Measurements from ENCODE around the gene LAMA4. TPM values are rescaled to one million over a fixed set of nuclear protein-coding genes. Genes with fewer than 3 reads are reported as not detected.

Gene LAMA4
- total RNA-seq, 4 donors from 2014 or later: 229 to 524 (median 468) TPM

DNA sequence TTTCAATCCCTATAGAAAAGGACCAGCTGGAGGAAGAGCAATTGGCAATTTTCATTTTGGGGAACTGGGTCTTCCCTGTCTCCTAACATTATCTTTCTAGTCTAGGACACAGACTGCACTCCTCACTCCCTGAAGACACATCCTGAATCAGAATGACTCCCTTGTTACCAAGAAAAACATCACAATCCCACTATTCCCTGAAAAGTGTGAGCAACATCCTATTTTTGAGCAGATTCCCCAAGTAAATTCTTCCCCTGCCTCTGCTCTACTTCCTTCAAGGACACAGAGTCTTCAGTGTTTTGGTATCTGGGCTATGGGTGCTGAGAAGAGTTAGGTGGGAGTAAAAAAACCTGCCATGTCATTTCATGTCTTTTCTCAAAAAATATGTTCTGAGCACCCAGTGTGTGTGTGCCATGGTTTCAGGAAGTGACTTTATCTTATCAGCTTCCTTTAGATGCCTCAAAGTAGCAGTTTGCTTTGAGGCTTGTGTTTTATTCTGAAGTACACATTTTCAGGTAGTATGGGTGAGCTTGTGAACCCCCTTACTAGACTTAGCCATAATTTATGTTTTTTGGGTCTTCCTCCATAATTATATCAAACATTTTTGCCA lies 12.4 kb downstream of the LAMA4 start:
- Histone ChIP-seq H3K9me3 (no peaks in the 10 kb centered on the region), H3K4me3 (no peak overlapping the region), H3K4me1 (peaks cover 0 to 96% (median 51%) of the 10 kb centered on the region in 4 donors), H3K27me3 (no peaks in the 10 kb centered on the region), H3K27ac (peak overlapping the region in 2 of 4 donors; percentile 31 to 57), H3K36me3 (no peaks in the 10 kb centered on the region)
- TF ChIP-seq, protein P1, sequence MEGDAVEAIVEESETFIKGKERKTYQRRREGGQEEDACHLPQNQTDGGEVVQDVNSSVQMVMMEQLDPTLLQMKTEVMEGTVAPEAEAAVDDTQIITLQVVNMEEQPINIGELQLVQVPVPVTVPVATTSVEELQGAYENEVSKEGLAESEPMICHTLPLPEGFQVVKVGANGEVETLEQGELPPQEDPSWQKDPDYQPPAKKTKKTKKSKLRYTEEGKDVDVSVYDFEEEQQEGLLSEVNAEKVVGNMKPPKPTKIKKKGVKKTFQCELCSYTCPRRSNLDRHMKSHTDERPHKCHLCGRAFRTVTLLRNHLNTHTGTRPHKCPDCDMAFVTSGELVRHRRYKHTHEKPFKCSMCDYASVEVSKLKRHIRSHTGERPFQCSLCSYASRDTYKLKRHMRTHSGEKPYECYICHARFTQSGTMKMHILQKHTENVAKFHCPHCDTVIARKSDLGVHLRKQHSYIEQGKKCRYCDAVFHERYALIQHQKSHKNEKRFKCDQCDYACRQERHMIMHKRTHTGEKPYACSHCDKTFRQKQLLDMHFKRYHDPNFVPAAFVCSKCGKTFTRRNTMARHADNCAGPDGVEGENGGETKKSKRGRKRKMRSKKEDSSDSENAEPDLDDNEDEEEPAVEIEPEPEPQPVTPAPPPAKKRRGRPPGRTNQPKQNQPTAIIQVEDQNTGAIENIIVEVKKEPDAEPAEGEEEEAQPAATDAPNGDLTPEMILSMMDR (IDR thresholded peaks at IDR 0.05): no peak
- TF ChIP-seq EP300 (IDR thresholded peaks at IDR 0.05) (no peak), POLR2A (IDR thresholded peaks at IDR 0.05) (no peak)
- DNase-seq (ENCODE audit: low spot score in 2 of 2): no peak

DNA sequence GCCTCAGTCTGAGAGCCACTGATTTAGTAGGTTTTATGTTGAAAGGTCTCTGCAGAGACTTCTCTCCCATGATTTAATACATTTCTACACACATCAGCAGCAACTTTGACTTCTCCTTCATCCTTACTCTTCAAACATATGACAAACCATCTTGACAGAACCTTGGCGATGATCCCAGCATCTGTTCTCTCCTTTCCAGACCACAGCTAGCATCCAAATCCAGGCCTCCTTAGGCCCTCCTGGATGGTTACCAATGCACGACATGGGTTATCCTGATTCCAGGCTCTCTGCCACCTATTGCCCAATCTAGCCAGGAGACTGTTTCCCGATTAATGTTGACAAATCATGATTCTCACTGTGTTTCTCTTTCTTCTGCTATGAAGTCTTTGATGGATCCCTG lies 16.8 kb downstream of the LAMA4 start:
- Histone ChIP-seq H3K36me3 (no peaks in the 10 kb centered on the region), H3K27ac (peak overlapping the region in 3 of 4 donors; percentile 19 to 84 (median 81)), H3K27me3 (no peaks in the 10 kb centered on the region), H3K4me3 (no peak overlapping the region), H3K9me3 (no peaks in the 10 kb centered on the region), H3K4me1 (peaks cover 0 to 98% (median 39%) of the 10 kb centered on the region in 4 donors)
- DNase-seq (ENCODE audit: low spot score in 2 of 2): peak; percentile 46 to 78
- 57 to 60% methylated on average over 3 of the region's 3 CpGs for WGBS, 2 donors
- TF ChIP-seq POLR2A (IDR thresholded peaks at IDR 0.05) (no peak), EP300 (IDR thresholded peaks at IDR 0.05) (peak in 1 of 2 donors; percentile 73)
- TF ChIP-seq, protein P1 (IDR thresholded peaks at IDR 0.05): no peak

DNA sequence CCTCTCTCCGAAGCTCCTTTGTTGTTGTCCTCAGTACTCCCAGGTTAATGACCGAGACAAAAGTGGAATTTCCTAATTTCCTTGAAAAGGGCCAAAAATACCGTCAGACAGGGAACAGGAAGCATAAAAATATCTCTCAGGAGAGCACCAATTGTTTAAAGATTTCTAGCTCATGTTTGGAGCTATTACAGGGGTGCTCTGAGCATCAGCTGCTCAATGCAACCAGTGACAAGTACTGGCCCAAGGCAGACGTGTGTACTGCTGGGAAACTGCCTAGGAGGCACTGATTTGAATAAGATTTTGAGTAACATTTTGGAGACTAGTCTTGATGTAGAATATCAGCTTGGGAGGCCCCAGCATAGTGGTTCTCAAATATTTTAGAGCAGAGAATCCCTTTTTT lies 17.3 kb downstream of the LAMA4 start:
- TF ChIP-seq POLR2A (IDR thresholded peaks at IDR 0.05): no peak
- peak in 1 of 2 donors; percentile 14 for TF ChIP-seq EP300 (IDR thresholded peaks at IDR 0.05)
- H3K4me1 ChIP-seq: peaks cover 0 to 98% (median 39%) of the 10 kb centered on the region in 4 donors
- H3K36me3 ChIP-seq: no peaks in the 10 kb centered on the region
- H3K4me3 ChIP-seq: no peak overlapping the region
- H3K27ac ChIP-seq: peak overlapping the region in 3 of 4 donors; percentile 2 to 84 (median 81)
- no peak for DNase-seq (ENCODE audit: low spot score in 2 of 2)
- WGBS, 2 donors: 47 to 48% methylated on average over 4 of the region's 4 CpGs
- H3K9me3 ChIP-seq: no peaks in the 10 kb centered on the region
- H3K27me3 ChIP-seq: no peaks in the 10 kb centered on the region

DNA sequence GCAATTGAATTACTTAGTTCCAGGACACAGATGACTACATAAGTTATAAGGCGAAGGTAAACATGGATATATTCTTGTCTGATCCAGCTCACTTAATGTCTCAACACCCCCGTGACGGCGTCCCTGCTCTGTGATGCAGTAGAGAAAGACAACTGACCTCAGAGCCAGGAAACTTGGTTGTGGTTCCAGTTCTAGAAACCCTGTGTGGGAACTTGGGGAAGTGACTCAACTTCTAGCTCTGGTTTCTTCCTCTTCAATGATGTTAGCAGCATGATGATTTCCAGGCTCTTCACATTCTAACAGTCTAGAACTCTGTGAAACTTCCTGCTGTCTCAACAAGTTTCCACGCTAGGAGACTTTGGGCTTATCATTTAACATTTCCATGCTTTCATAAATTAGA lies 18.4 kb downstream of the LAMA4 start:
- Histone ChIP-seq H3K9me3 (no peaks in the 10 kb centered on the region), H3K4me1 (peaks cover 0 to 99% (median 39%) of the 10 kb centered on the region in 4 donors), H3K27ac (peak overlapping the region in 2 of 4 donors; percentile 81 to 84), H3K27me3 (no peaks in the 10 kb centered on the region), H3K4me3 (no peak overlapping the region), H3K36me3 (no peaks in the 10 kb centered on the region)
- DNase-seq (ENCODE audit: low spot score in 2 of 2): no peak
- WGBS, 2 donors: 67% methylated on average over 5 of the region's 5 CpGs
- no peak for TF ChIP-seq EP300 (IDR thresholded peaks at IDR 0.05)
- no peak for TF ChIP-seq POLR2A (IDR thresholded peaks at IDR 0.05)
- TF ChIP-seq, protein P1 (IDR thresholded peaks at IDR 0.05): no peak

DNA sequence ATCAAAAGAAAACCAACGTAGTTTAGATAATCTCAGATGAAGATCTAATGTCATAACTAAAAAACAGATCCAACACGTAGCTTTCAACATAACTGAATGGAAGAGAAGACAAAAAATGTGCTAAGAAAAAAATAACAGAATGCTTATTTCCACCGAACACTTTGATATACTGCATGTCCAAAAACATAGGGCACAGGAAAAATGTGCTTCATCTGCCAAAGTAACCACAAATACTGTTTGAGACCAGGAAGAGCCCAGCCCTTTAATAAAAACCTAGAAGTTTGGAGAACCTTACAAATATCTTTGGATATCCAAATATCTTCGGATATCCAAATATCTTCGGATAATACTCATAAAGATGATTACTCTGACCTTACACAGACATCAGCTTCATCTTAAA lies 19.8 kb downstream of the LAMA4 start:
- no peak for DNase-seq (ENCODE audit: low spot score in 2 of 2)
- H3K9me3 ChIP-seq: no peaks in the 10 kb centered on the region

More for the DNA sequence above, 19.8 kb downstream of the LAMA4 start:
- Histone ChIP-seq H3K27me3 (no peaks in the 10 kb centered on the region), H3K4me1 (peaks cover 0 to 88% (median 38%) of the 10 kb centered on the region in 4 donors), H3K36me3 (no peaks in the 10 kb centered on the region), H3K4me3 (no peak overlapping the region), H3K27ac (peak overlapping the region; percentile 10 to 84 (median 74))
- TF ChIP-seq EP300 (IDR thresholded peaks at IDR 0.05) (no peak), POLR2A (IDR thresholded peaks at IDR 0.05) (no peak)
- TF ChIP-seq, protein P1 (IDR thresholded peaks at IDR 0.05): no peak
- WGBS, 2 donors: 25 to 26% methylated on average over 5 of the region's 5 CpGs
